ENCODE results near the gene SPATA16.

The SPATA16 gene

DNA sequence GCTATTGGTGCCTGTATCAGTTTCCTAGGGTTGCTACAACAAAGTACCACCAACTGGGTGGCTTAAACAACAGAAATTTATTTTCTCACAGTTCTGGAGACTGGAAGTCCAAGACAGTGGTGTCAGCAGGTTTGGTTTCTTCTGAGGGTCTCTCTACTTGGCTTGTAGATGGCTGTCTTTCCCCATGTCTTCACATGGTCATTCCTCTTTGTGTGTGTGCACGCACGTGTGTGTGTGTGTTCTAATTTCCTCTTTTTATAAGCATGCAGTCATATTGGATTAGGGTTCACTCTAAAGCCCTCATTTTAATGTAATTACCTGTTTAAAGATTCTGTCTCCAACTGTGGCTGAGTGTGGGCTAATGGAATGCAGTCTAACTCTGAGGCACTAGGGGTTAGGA is 182.5 kb downstream of the SPATA16 start:
- H2AFZ ChIP-seq (ENCODE audit: low read depth, low read length), result no peak overlapping the region
- no peaks in the 10 kb centered on the region for H3K4me1 ChIP-seq (ENCODE audit: insufficient read depth, low read length)
- H3K4me3 ChIP-seq (ENCODE audit: low read depth in 1 of 2, low read length in 2 of 2), result no peak overlapping the region
- H3K4me2 ChIP-seq (ENCODE audit: insufficient read depth, low read length), result no peak overlapping the region
- H4K20me1 ChIP-seq (ENCODE audit: insufficient read depth, low read length), result no peaks in the 10 kb centered on the region
- no peaks in the 10 kb centered on the region for H3K36me3 ChIP-seq (ENCODE audit: insufficient read depth, low read length)
- no peak for ATAC-seq (ENCODE audit: insufficient read depth, low read depth)
- H3K27me3 ChIP-seq (ENCODE audit: insufficient read depth, low read length, poor library complexity), result peaks cover 5% of the 10 kb centered on the region
- H3K9ac ChIP-seq (ENCODE audit: low read depth, low read length), result no peak overlapping the region
- no peak for DNase-seq
- no peaks in the 10 kb centered on the region for H3K9me3 ChIP-seq (ENCODE audit: insufficient read depth, low read length, severe bottlenecking)
- no peaks in the 10 kb centered on the region for H3K79me2 ChIP-seq (ENCODE audit: insufficient read depth, low read length)
- H3K27ac ChIP-seq (ENCODE audit: low read length), result no peak overlapping the region
- TF ChIP-seq EZH2 (IDR thresholded peaks at IDR 0.05; ENCODE audit: borderline replicate concordance, low read depth, low read length, severe bottlenecking), result no peak
- TF ChIP-seq, protein P1, sequence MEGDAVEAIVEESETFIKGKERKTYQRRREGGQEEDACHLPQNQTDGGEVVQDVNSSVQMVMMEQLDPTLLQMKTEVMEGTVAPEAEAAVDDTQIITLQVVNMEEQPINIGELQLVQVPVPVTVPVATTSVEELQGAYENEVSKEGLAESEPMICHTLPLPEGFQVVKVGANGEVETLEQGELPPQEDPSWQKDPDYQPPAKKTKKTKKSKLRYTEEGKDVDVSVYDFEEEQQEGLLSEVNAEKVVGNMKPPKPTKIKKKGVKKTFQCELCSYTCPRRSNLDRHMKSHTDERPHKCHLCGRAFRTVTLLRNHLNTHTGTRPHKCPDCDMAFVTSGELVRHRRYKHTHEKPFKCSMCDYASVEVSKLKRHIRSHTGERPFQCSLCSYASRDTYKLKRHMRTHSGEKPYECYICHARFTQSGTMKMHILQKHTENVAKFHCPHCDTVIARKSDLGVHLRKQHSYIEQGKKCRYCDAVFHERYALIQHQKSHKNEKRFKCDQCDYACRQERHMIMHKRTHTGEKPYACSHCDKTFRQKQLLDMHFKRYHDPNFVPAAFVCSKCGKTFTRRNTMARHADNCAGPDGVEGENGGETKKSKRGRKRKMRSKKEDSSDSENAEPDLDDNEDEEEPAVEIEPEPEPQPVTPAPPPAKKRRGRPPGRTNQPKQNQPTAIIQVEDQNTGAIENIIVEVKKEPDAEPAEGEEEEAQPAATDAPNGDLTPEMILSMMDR (IDR thresholded peaks at IDR 0.05; ENCODE audit: borderline replicate concordance, extremely low read depth, low read length, poor library complexity, severe bottlenecking), result no peak

DNA sequence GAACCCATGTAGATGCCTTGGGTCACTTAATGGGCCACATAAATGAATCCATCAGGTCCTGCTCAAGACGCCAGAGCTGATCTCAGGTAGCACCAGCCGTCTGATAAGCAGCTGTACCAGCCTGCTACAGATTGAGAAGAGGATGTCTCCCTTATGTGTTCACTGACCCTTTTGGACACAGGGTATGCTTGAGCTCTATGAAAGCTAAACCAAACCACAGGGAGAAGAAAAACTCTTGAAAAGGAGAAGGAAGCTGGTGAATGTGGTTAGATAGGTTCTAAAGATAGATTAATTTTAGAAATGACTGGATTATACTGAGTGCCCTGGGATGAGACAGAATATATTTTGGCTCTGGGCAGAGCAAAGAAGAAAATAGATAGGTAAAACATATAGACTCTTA is 187.5 kb downstream of the SPATA16 start:
- H3K9me3 ChIP-seq (ENCODE audit: insufficient read depth, low read length, severe bottlenecking), result no peaks in the 10 kb centered on the region
- H3K27ac ChIP-seq (ENCODE audit: low read length), result no peak overlapping the region
- H3K27me3 ChIP-seq (ENCODE audit: insufficient read depth, low read length, poor library complexity), result peaks cover 9% of the 10 kb centered on the region
- H3K79me2 ChIP-seq (ENCODE audit: insufficient read depth, low read length), result no peaks in the 10 kb centered on the region
- H3K36me3 ChIP-seq (ENCODE audit: insufficient read depth, low read length), result no peaks in the 10 kb centered on the region
- no peak for ATAC-seq (ENCODE audit: insufficient read depth, low read depth)
- H2AFZ ChIP-seq (ENCODE audit: low read depth, low read length), result no peak overlapping the region
- TF ChIP-seq EZH2 (IDR thresholded peaks at IDR 0.05; ENCODE audit: borderline replicate concordance, low read depth, low read length, severe bottlenecking), result no peak
- TF ChIP-seq, protein P1 (IDR thresholded peaks at IDR 0.05; ENCODE audit: borderline replicate concordance, extremely low read depth, low read length, poor library complexity, severe bottlenecking), result no peak
- no peaks in the 10 kb centered on the region for H3K4me1 ChIP-seq (ENCODE audit: insufficient read depth, low read length)
- H3K4me2 ChIP-seq (ENCODE audit: insufficient read depth, low read length), result no peak overlapping the region
- H3K4me3 ChIP-seq (ENCODE audit: low read depth in 1 of 2, low read length in 2 of 2), result no peak overlapping the region
- no peak for DNase-seq
- H3K9ac ChIP-seq (ENCODE audit: low read depth, low read length), result no peak overlapping the region
- no peaks in the 10 kb centered on the region for H4K20me1 ChIP-seq (ENCODE audit: insufficient read depth, low read length)

DNA sequence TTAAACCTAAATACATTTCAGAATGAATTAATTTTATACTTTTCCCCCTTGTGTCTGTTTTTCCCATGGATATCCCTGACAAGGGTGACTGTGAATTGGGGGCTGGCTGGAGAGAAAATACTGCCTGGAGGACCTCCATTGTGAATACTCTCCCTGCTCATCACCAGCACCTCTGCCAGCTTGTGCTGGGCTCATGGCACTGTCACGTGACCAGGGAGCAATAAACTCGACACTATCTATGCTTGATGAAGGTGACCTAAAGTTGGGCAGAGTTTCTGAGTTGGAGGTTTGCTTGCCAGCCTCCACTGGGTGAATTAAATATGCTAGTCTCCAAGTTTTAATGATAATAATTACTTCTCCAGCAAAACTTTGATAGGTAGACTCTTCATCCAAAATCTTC is 189.5 kb downstream of the SPATA16 start:
- H3K4me2 ChIP-seq (ENCODE audit: insufficient read depth, low read length), result no peak overlapping the region
- TF ChIP-seq, protein P1 (IDR thresholded peaks at IDR 0.05; ENCODE audit: borderline replicate concordance, extremely low read depth, low read length, poor library complexity, severe bottlenecking), result no peak
- no peak for TF ChIP-seq EZH2 (IDR thresholded peaks at IDR 0.05; ENCODE audit: borderline replicate concordance, low read depth, low read length, severe bottlenecking)
- H3K4me1 ChIP-seq (ENCODE audit: insufficient read depth, low read length), result no peaks in the 10 kb centered on the region
- H4K20me1 ChIP-seq (ENCODE audit: insufficient read depth, low read length), result no peaks in the 10 kb centered on the region
- H3K27ac ChIP-seq (ENCODE audit: low read length), result no peak overlapping the region
- H3K9ac ChIP-seq (ENCODE audit: low read depth, low read length), result no peak overlapping the region
- no peak overlapping the region for H3K4me3 ChIP-seq (ENCODE audit: low read depth in 1 of 2, low read length in 2 of 2)
- H3K27me3 ChIP-seq (ENCODE audit: insufficient read depth, low read length, poor library complexity), result peaks cover 7% of the 10 kb centered on the region
- no peak for DNase-seq
- H3K36me3 ChIP-seq (ENCODE audit: insufficient read depth, low read length), result no peaks in the 10 kb centered on the region
- ATAC-seq (ENCODE audit: insufficient read depth, low read depth), result no peak
- no peak overlapping the region for H2AFZ ChIP-seq (ENCODE audit: low read depth, low read length)
- no peaks in the 10 kb centered on the region for H3K9me3 ChIP-seq (ENCODE audit: insufficient read depth, low read length, severe bottlenecking)
- no peaks in the 10 kb centered on the region for H3K79me2 ChIP-seq (ENCODE audit: insufficient read depth, low read length)

DNA sequence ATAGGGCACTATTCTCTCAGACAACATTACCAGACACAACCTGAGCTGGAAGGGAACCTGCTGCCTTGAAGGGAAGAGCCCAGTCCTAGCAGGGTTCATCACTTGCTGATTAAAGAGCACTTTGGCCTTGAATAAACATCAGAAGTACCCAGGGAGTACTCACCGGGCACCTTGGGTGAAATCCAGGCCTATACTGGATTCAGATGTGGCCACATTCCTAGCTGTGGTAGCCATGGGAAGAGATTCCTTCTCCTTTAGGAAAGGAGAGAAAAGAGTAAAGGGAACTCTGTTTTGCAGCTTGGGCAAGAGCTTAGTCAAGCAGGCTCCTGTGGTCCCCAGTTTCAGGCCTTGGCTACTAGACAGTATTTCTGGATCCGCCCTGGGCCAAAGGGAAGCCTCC is 195.0 kb downstream of the SPATA16 start:
- Histone ChIP-seq H3K4me1 (ENCODE audit: insufficient read depth, low read length) (no peaks in the 10 kb centered on the region), H2AFZ (ENCODE audit: low read depth, low read length) (no peak overlapping the region), H4K20me1 (ENCODE audit: insufficient read depth, low read length) (no peaks in the 10 kb centered on the region), H3K79me2 (ENCODE audit: insufficient read depth, low read length) (no peaks in the 10 kb centered on the region), H3K9ac (ENCODE audit: low read depth, low read length) (no peak overlapping the region), H3K4me2 (ENCODE audit: insufficient read depth, low read length) (no peak overlapping the region), H3K27ac (ENCODE audit: low read length) (no peak overlapping the region), H3K27me3 (ENCODE audit: insufficient read depth, low read length, poor library complexity) (no peaks in the 10 kb centered on the region), H3K4me3 (ENCODE audit: low read depth in 1 of 2, low read length in 2 of 2) (no peak overlapping the region), H3K9me3 (ENCODE audit: insufficient read depth, low read length, severe bottlenecking) (no peaks in the 10 kb centered on the region), H3K36me3 (ENCODE audit: insufficient read depth, low read length) (no peaks in the 10 kb centered on the region)
- DNase-seq, result no peak
- ATAC-seq (ENCODE audit: insufficient read depth, low read depth), result no peak
- TF ChIP-seq EZH2 (IDR thresholded peaks at IDR 0.05; ENCODE audit: borderline replicate concordance, low read depth, low read length, severe bottlenecking), result no peak
- TF ChIP-seq, protein P1 (IDR thresholded peaks at IDR 0.05; ENCODE audit: borderline replicate concordance, extremely low read depth, low read length, poor library complexity, severe bottlenecking), result no peak
